ENCODE results near the gene SCAMP3. TPM values are rescaled to one million over a fixed set of nuclear protein-coding genes. Genes with fewer than 3 reads are reported as not detected.

SCAMP3 gene
- total and polyA plus RNA-seq, 10 of the 15 experiments (the other 5 are each of a cell fraction or from before 2014, with no cell fraction given): 17.2 to 133 (median 87.3) TPM

GRCh38 chr1:155223047-155223446 lies 39.1 kb downstream of the SCAMP3 start:
- 0 out of 2 replicates have a peak overlapping the region, but pooled peaks have one; percentile 13 for H3K27ac ChIP-seq (ENCODE audit: control insufficient read depth, insufficient read depth)
- no peaks in the 10 kb centered on the region for H4K20me1 ChIP-seq (ENCODE audit: control insufficient read depth, insufficient read depth)
- H3K79me2 ChIP-seq (ENCODE audit: control insufficient read depth, insufficient read depth, low read length): peaks cover 22% of the 10 kb centered on the region
- ChIA-PET POLR2A (interaction anchor here (0.5 to 6.9 kb wide), 4 partner anchors 15 to 635 kb away, joined by 4 to 84 read pairs (median 30); partner anchors contain the start of genes MTX1 and THBS3), CTCF (interaction anchor here (1.1 to 7.0 kb wide), 7 partner anchors 16 to 138 kb away, joined by 3 to 154 read pairs (median 21); partner anchors contain the start of genes KRTCAP2, MTX1 and THBS3), RAD21 (ENCODE audit: unreplicated experiment) (interaction anchor here (1.6 to 6.5 kb wide), 5 partner anchors 15 to 48 kb away, joined by 3 to 85 read pairs (median 7); partner anchors contain the start of genes MTX1 and THBS3), SMC1A (ENCODE audit: uncharacterized antibody, unreplicated experiment) (interaction anchor here (0.8 to 6.7 kb wide), 4 partner anchors 15 to 51 kb away, joined by 3 to 89 read pairs (median 4); partner anchors contain the start of genes KRTCAP2, MTX1 and THBS3)
- H3K9me3 ChIP-seq (replicated peaks; ENCODE audit: control insufficient read depth, insufficient read depth, low read length): no peaks in the 10 kb centered on the region
- no peak overlapping the region for H3K9ac ChIP-seq (ENCODE audit: control insufficient read depth, insufficient read depth, low read length)
- peaks cover 39% of the 10 kb centered on the region for H3K4me1 ChIP-seq (ENCODE audit: control insufficient read depth, insufficient read depth, low read length)
- DNase-seq (ENCODE audit: low read depth, low spot score) (no peak), FAIRE-seq (no peak), ATAC-seq (no peak)
- H3K4me2 ChIP-seq (ENCODE audit: control insufficient read depth, insufficient read depth): peak overlapping the region; percentile 59; the same call in 1 of the 2 replicates
- no peaks in the 10 kb centered on the region for H3K27me3 ChIP-seq (replicated peaks in 1 of 2; ENCODE audit: control insufficient read depth in 2 of 2, insufficient read depth in 2 of 2, low read length in 1 of 2)
- intact Hi-C loops (cut with micrococcal nuclease; ENCODE audit: unreplicated experiment) (no loop called here), in situ Hi-C loops (cut with MboI) (no loop called here)
- H2AFZ ChIP-seq (ENCODE audit: control insufficient read depth, low read depth, low read length): peak overlapping the region; percentile 48; the same call in 1 of the 2 replicates
- H3K4me3 ChIP-seq: no peak overlapping the region
- WGBS (ENCODE audit: insufficient coverage, insufficient replicate concordance, low lambda C conversion rate, missing lambda C conversion rate): 17% methylated on average over 7 of the region's 7 CpGs
- BruUV-seq (replicated peaks): no TSS peak
- no peaks in the 10 kb centered on the region; a peak in 1 of 4 replicates for H3K36me3 ChIP-seq (ENCODE audit: control insufficient read depth in 2 of 2, insufficient read depth in 2 of 2, low read length in 1 of 2)
- TF ChIP-seq MEF2A (IDR thresholded peaks at IDR 0.05; ENCODE audit: insufficient read depth, low read depth, low read length) (peak; percentile 51; the same call in 1 of the 2 replicates), ZNF384 (IDR thresholded peaks at IDR 0.05; ENCODE audit: borderline replicate concordance, low read depth, low read length) (no peak), NR2C2 (IDR thresholded peaks at IDR 0.05; ENCODE audit: borderline replicate concordance, control insufficient read depth, insufficient read length, low read depth) (no peak), TAF1 (IDR thresholded peaks at IDR 0.05; ENCODE audit: borderline replicate concordance, low read depth, low read length) (no peak), FOXK2 (IDR thresholded peaks at IDR 0.05) (no peak), RBBP5 (conservative IDR thresholded peaks at IDR 0.05) (no peak), TCF7 (IDR thresholded peaks at IDR 0.05; ENCODE audit: borderline replicate concordance) (no peak), HDAC2 (IDR thresholded peaks at IDR 0.05) (no peak), SMAD1 (IDR thresholded peaks at IDR 0.05; ENCODE audit: low read depth, partially characterized antibody) (no peak), FOXM1 (IDR thresholded peaks at IDR 0.05; ENCODE audit: low read depth, low read length) (no peak), STAT3 (IDR thresholded peaks at IDR 0.05; ENCODE audit: low read depth, low read length) (no peak), SMARCA5 (IDR thresholded peaks at IDR 0.05) (no peak), MEF2B (IDR thresholded peaks at IDR 0.05; ENCODE audit: partially characterized antibody, poor library complexity, severe bottlenecking) (peak; percentile 23), BMI1 (IDR thresholded peaks at IDR 0.05; ENCODE audit: borderline replicate concordance) (no peak), ZBTB11 (CRISPR knock-in tag; IDR thresholded peaks at IDR 0.05) (no peak), HCFC1 (IDR thresholded peaks at IDR 0.05; ENCODE audit: low read length) (no peak)
- TF ChIP-seq, protein P1, sequence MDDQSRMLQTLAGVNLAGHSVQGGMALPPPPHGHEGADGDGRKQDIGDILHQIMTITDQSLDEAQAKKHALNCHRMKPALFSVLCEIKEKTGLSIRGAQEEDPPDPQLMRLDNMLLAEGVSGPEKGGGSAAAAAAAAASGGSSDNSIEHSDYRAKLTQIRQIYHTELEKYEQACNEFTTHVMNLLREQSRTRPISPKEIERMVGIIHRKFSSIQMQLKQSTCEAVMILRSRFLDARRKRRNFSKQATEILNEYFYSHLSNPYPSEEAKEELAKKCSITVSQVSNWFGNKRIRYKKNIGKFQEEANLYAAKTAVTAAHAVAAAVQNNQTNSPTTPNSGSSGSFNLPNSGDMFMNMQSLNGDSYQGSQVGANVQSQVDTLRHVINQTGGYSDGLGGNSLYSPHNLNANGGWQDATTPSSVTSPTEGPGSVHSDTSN (IDR thresholded peaks at IDR 0.05; ENCODE audit: insufficient replicate concordance, low read depth, low read length): peak; percentile 65
- TF ChIP-seq, protein P2, sequence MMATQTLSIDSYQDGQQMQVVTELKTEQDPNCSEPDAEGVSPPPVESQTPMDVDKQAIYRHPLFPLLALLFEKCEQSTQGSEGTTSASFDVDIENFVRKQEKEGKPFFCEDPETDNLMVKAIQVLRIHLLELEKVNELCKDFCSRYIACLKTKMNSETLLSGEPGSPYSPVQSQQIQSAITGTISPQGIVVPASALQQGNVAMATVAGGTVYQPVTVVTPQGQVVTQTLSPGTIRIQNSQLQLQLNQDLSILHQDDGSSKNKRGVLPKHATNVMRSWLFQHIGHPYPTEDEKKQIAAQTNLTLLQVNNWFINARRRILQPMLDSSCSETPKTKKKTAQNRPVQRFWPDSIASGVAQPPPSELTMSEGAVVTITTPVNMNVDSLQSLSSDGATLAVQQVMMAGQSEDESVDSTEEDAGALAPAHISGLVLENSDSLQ (IDR thresholded peaks at IDR 0.05): peak; percentile 89

All from GM12878 (cell line).